HEK293T (cell line): Measurements from ENCODE around the gene NUTM1.

Experiments
- L3MBTL2 ChIP-seq: fragments of 450-650 bp; conservative IDR thresholded peaks from 2 replicates; pipeline ENCODE4 v1.6.1; 2016; ENCODE audit warnings: mild to moderate bottlenecking
- SP1 ChIP-seq: fragments of 450-650 bp; IDR thresholded peaks from 2 replicates; pipeline ENCODE4 v1.6.1; 2017

- TF ChIP-seq SP1 (no peak), L3MBTL2 (no peak)
These were observed 27.5 kb downstream of the NUTM1 start for GRCh38 chr15:34370643-34371042.
